Measurements from ENCODE around the gene SMIM1.

SMIM1 gene

GRCh38 chr1:3759164-3759563 lies 13.4 kb upstream of the SMIM1 start:
- no peak for TF ChIP-seq POLR2A (IDR thresholded peaks at IDR 0.05; ENCODE audit: low read depth, low read length)
- DNase-seq (ENCODE audit: insufficient read length, low spot score), result no peak
- no peak for FAIRE-seq

- DNase-seq (ENCODE audit: insufficient read length, low spot score) (no peak), FAIRE-seq (no peak)
- TF ChIP-seq POLR2A (IDR thresholded peaks at IDR 0.05; ENCODE audit: low read depth, low read length), result no peak
Measured at GRCh38 chr1:3759796-3760195, 12.8 kb upstream of the SMIM1 start.

- no peak for TF ChIP-seq POLR2A (IDR thresholded peaks at IDR 0.05; ENCODE audit: low read depth, low read length)
- DNase-seq (ENCODE audit: insufficient read length, low spot score) (no peak), FAIRE-seq (no peak)
Measured at GRCh38 chr1:3761296-3762010, 11.1 kb upstream of the SMIM1 start.

- no peak for DNase-seq (ENCODE audit: insufficient read length, low spot score)
- TF ChIP-seq POLR2A (IDR thresholded peaks at IDR 0.05; ENCODE audit: low read depth, low read length), result no peak
- no peak for FAIRE-seq
Measured at GRCh38 chr1:3762151-3762872, 10.2 kb upstream of the SMIM1 start.

- DNase-seq (ENCODE audit: insufficient read length, low spot score) (no peak), FAIRE-seq (no peak)
- TF ChIP-seq POLR2A (IDR thresholded peaks at IDR 0.05; ENCODE audit: low read depth, low read length), result no peak
Measured at GRCh38 chr1:3762873-3763228, 9.7 kb upstream of the SMIM1 start.

GRCh38 chr1:3763351-3764125 lies 9.0 kb upstream of the SMIM1 start:
- no peak for TF ChIP-seq POLR2A (IDR thresholded peaks at IDR 0.05; ENCODE audit: low read depth, low read length)
- FAIRE-seq, result no peak
- DNase-seq (ENCODE audit: insufficient read length, low spot score), result no peak

- DNase-seq (ENCODE audit: insufficient read length, low spot score) (no peak), FAIRE-seq (no peak)
- TF ChIP-seq POLR2A (IDR thresholded peaks at IDR 0.05; ENCODE audit: low read depth, low read length), result no peak
Measured at GRCh38 chr1:3767328-3767925, 5.1 kb upstream of the SMIM1 start.

- DNase-seq (ENCODE audit: insufficient read length, low spot score) (no peak), FAIRE-seq (no peak)
- no peak for TF ChIP-seq POLR2A (IDR thresholded peaks at IDR 0.05; ENCODE audit: low read depth, low read length)
Measured at GRCh38 chr1:3768811-3769390, 3.6 kb upstream of the SMIM1 start.

GRCh38 chr1:3770047-3770765 lies 2.3 kb upstream of the SMIM1 start:
- FAIRE-seq, result no peak
- TF ChIP-seq POLR2A (IDR thresholded peaks at IDR 0.05; ENCODE audit: low read depth, low read length), result no peak

GRCh38 chr1:3771108-3772026 lies 1.2 kb upstream of the SMIM1 start:
- DNase-seq (ENCODE audit: insufficient read length, low spot score) (no peak), FAIRE-seq (no peak)
- no peak for TF ChIP-seq POLR2A (IDR thresholded peaks at IDR 0.05; ENCODE audit: low read depth, low read length)

More at GRCh38 chr1:3770047-3770765, 2.3 kb upstream of the SMIM1 start:
- no peak for DNase-seq (ENCODE audit: insufficient read length, low spot score)

- TF ChIP-seq POLR2A (IDR thresholded peaks at IDR 0.05; ENCODE audit: low read depth, low read length), result no peak
- no peak for FAIRE-seq
- DNase-seq (ENCODE audit: insufficient read length, low spot score), result no peak
Measured at GRCh38 chr1:3772027-3772714, 378 bp upstream of the SMIM1 start.

Measured in H54 (cell line).